Endothelial cell (in vitro differentiated cells): Measurements from ENCODE around the gene OCA2. TPM values are rescaled to one million over a fixed set of nuclear protein-coding genes. Genes with fewer than 3 reads are reported as not detected.

ENCODE experiments used
- DNase-seq: peaks from one replicate; pipeline ENCODE4 v3.0.0; 2021; ENCODE audit warnings: low spot score
- H3K27ac Mint-ChIP-seq: one replicate; pipeline ENCODE4 v1.8.0; 2021; ENCODE audit warnings: mixed read lengths, inconsistent platforms; ENCODE audit not compliant: unreplicated experiment
- H3K27me3 Mint-ChIP-seq: one replicate; pipeline ENCODE4 v1.8.0; 2021; ENCODE audit warnings: mild to moderate bottlenecking, moderate library complexity, mixed read lengths, inconsistent platforms; ENCODE audit not compliant: unreplicated experiment
- H3K36me3 Mint-ChIP-seq: one replicate; pipeline ENCODE4 v1.8.0; 2021; ENCODE audit warnings: mild to moderate bottlenecking, low read depth, mixed read lengths, inconsistent platforms; ENCODE audit not compliant: unreplicated experiment
- H3K4me1 Mint-ChIP-seq: one replicate; pipeline ENCODE4 v1.8.0; 2021; ENCODE audit warnings: mild to moderate bottlenecking, mixed read lengths, inconsistent platforms; ENCODE audit not compliant: unreplicated experiment
- H3K4me3 Mint-ChIP-seq: one replicate; pipeline ENCODE4 v1.8.0; 2021; ENCODE audit warnings: mild to moderate bottlenecking, mixed read lengths, inconsistent platforms; ENCODE audit not compliant: unreplicated experiment
- H3K9me3 Mint-ChIP-seq: one replicate; pipeline ENCODE4 v1.8.0; 2021; ENCODE audit warnings: mixed read lengths, inconsistent platforms; ENCODE audit not compliant: unreplicated experiment
- total RNA-seq: library from RNA; stranded (reverse); fragmentation: NEBNext Ultra II Directional; extraction: Animal tissue kit (Norgen Biotek cat#: 25700); gene quantifications from one replicate; pipeline ENCODE4 v1.2.1, GENCODE V29; 2021; ENCODE audit not compliant: unreplicated experiment
- TF ChIP-seq, protein P1 (sequence below): fragments of 200-600 bp; sonication (generic); IDR thresholded peaks from one replicate; pipeline ENCODE4 v1.5.0; 2021; ENCODE audit warnings: antibody characterized with exemption; ENCODE audit not compliant: unreplicated experiment

OCA2 gene
- total RNA-seq, 1 donor from 2014 or later: not detected

- DNase-seq: no peak
- H3K4me3 Mint-ChIP-seq: no peak overlapping the region
- H3K36me3 Mint-ChIP-seq: no peaks in the 10 kb centered on the region
- peaks cover 2% of the 10 kb centered on the region for H3K27me3 Mint-ChIP-seq
- H3K4me1 Mint-ChIP-seq: no peaks in the 10 kb centered on the region
- H3K27ac Mint-ChIP-seq: no peak overlapping the region
- H3K9me3 Mint-ChIP-seq: no peaks in the 10 kb centered on the region
- TF ChIP-seq, protein P1, sequence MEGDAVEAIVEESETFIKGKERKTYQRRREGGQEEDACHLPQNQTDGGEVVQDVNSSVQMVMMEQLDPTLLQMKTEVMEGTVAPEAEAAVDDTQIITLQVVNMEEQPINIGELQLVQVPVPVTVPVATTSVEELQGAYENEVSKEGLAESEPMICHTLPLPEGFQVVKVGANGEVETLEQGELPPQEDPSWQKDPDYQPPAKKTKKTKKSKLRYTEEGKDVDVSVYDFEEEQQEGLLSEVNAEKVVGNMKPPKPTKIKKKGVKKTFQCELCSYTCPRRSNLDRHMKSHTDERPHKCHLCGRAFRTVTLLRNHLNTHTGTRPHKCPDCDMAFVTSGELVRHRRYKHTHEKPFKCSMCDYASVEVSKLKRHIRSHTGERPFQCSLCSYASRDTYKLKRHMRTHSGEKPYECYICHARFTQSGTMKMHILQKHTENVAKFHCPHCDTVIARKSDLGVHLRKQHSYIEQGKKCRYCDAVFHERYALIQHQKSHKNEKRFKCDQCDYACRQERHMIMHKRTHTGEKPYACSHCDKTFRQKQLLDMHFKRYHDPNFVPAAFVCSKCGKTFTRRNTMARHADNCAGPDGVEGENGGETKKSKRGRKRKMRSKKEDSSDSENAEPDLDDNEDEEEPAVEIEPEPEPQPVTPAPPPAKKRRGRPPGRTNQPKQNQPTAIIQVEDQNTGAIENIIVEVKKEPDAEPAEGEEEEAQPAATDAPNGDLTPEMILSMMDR: no peak
These were observed 336.6 kb downstream of the OCA2 start for GRCh38 chr15:27762471-27762870.

DNA sequence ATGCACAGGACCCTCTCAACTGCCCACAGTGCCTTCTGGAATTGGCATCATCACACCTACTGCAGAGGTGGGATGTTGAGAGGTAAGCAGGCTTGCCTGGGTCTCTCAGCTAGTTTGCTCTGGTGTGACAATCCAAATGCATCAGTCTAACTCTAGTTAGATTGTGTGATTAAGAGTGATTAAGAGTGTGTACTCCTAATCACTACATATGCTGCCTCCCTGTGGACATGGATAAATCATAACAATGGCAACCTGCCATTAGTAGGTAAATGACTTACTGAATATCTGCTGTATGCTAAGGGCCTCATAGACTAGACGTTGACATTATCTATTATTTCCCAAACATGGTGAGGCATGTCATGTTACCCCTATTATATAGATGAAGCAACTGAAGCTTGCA lies 342.1 kb downstream of the OCA2 start:
- Mint-ChIP-seq H3K4me1 (no peaks in the 10 kb centered on the region), H3K36me3 (no peaks in the 10 kb centered on the region), H3K9me3 (no peaks in the 10 kb centered on the region), H3K4me3 (no peak overlapping the region), H3K27me3 (no peaks in the 10 kb centered on the region), H3K27ac (no peak overlapping the region)
- TF ChIP-seq, protein P1: no peak
- no peak for DNase-seq

- H3K4me1 Mint-ChIP-seq: no peaks in the 10 kb centered on the region
- H3K27ac Mint-ChIP-seq: no peak overlapping the region
- TF ChIP-seq, protein P1: no peak
- no peak overlapping the region for H3K4me3 Mint-ChIP-seq
- H3K9me3 Mint-ChIP-seq: no peaks in the 10 kb centered on the region
- no peaks in the 10 kb centered on the region for H3K36me3 Mint-ChIP-seq
- no peaks in the 10 kb centered on the region for H3K27me3 Mint-ChIP-seq
- DNase-seq: no peak
These were observed 346.4 kb downstream of the OCA2 start for GRCh38 chr15:27752691-27753090.

DNA sequence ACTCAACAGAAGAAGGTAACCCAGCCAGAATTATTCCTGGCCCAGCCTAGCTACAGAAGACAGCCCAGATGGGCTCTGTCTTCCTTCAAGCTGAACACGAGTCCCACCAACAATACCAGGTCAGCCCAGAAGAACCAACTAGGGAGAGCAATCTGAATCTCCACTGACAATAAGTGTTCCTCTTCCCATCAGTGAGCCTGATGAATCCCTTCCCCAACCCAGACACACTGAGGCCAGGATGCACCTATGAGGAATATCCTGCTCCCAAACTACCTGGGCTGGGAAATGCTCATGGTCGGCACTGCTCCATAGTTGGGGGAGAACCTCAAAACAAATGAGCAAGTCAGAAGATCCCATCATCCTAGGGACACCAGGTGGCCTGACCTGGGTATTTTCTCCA lies 351.1 kb downstream of the OCA2 start:
- no peak for DNase-seq
- peaks cover 2% of the 10 kb centered on the region for H3K36me3 Mint-ChIP-seq

GRCh38 chr15:27746401-27746955 lies 352.6 kb downstream of the OCA2 start:
- H3K27ac Mint-ChIP-seq: no peak overlapping the region
- no peaks in the 10 kb centered on the region for H3K4me1 Mint-ChIP-seq
- peaks cover 2% of the 10 kb centered on the region for H3K27me3 Mint-ChIP-seq
- no peaks in the 10 kb centered on the region for H3K9me3 Mint-ChIP-seq
- TF ChIP-seq, protein P1: no peak
- DNase-seq: no peak
- no peak overlapping the region for H3K4me3 Mint-ChIP-seq
- H3K36me3 Mint-ChIP-seq: peaks cover 2% of the 10 kb centered on the region

More for the DNA sequence above, 351.1 kb downstream of the OCA2 start:
- TF ChIP-seq, protein P1: no peak
- H3K4me1 Mint-ChIP-seq: no peaks in the 10 kb centered on the region
- no peak overlapping the region for H3K4me3 Mint-ChIP-seq
- H3K9me3 Mint-ChIP-seq: no peaks in the 10 kb centered on the region
- H3K27ac Mint-ChIP-seq: no peak overlapping the region
- peaks cover 1% of the 10 kb centered on the region for H3K27me3 Mint-ChIP-seq
